ENCODE results near the gene ACCSL. TPM values are rescaled to one million over a fixed set of nuclear protein-coding genes. Genes with fewer than 3 reads are reported as not detected.

The ACCSL gene
- total RNA-seq, 2 experiments from 2014 or later: not detected

DNA sequence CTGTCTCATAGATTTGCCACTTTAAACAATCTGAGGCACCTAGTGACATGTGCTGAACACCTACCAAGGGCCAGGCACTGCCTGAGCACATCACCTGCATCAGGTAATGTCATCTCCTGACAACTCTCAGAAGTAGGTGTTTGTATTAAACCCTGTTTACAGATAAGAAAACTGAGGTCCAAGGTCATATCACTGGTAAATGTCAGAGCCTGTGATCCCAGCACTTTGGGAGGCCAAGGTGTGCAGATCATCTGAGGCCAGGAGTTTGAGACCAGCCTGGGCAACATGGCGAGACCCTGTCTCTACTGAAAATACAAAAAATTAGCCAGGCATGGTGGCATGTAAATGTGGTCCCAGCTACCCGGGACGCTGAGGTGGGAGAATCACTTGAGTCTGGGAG lies 39.1 kb upstream of the ACCSL start:
- H3K4me3 Mint-ChIP-seq: no peak overlapping the region
- H3K27me3 Mint-ChIP-seq (ENCODE audit: low read depth): peaks cover 7% of the 10 kb centered on the region
- ChIA-PET POLR2A (no interaction called here), CTCF (no interaction called here)
- H3K27ac Mint-ChIP-seq: no peak overlapping the region
- H3K4me1 Mint-ChIP-seq (ENCODE audit: low read depth): no peaks in the 10 kb centered on the region
- H3K9me3 Mint-ChIP-seq (ENCODE audit: insufficient read depth): no peaks in the 10 kb centered on the region
- ATAC-seq (no peak), DNase-seq (no peak)
- H3K36me3 Mint-ChIP-seq (ENCODE audit: low read depth): no peaks in the 10 kb centered on the region

DNA sequence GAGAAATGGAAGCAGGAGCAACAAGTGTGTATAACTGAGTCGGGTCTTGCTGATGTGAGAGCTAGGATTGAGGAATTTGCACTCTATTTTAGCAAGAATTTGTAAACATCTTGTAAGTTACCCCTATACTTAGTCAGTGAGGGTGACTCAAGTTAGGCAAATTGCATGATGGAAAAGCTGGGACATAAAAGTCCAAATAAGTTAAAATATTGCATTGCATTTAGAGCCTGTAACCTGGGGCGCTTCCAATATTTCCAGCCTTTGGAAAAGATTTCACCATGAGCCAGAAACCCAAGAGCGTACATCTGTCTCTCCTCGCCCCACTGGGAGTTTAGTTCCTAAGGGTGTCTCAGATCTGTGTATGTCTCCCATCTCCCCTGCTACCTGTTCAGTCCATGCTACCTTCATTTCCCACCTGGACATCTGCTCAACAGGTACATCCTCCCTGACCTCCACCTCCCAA lies 37.0 kb upstream of the ACCSL start:
- ATAC-seq: no peak
- H3K27ac Mint-ChIP-seq: no peak overlapping the region
- ChIA-PET CTCF (no interaction called here), POLR2A (no interaction called here)
- no peaks in the 10 kb centered on the region for H3K9me3 Mint-ChIP-seq (ENCODE audit: insufficient read depth)
- no peak overlapping the region for H3K4me3 Mint-ChIP-seq
- no peak for DNase-seq
- H3K4me1 Mint-ChIP-seq (ENCODE audit: low read depth): no peaks in the 10 kb centered on the region
- H3K36me3 Mint-ChIP-seq (ENCODE audit: low read depth): no peaks in the 10 kb centered on the region
- peaks cover 7% of the 10 kb centered on the region for H3K27me3 Mint-ChIP-seq (ENCODE audit: low read depth)

DNA sequence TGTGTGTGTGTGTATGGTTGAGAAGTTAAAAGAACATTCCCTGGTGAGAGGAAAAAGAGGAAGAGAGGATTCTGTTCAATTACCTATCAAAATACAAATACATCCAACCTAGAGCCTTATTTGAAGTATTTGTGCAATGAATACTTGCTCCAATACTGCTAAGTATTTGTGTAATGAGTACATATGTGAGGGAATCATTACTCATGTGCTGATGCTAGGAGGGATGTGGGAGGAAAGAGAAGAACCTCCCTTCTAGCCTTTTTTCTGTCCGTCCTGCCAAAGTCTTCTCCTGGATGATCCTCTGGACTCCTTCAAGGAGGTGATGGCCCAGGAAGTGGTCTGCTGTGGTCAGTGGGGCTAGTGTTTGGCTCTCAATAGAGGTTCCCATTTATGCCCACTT lies 36.0 kb upstream of the ACCSL start:
- Mint-ChIP-seq H3K4me1 (ENCODE audit: low read depth) (no peaks in the 10 kb centered on the region), H3K4me3 (no peak overlapping the region), H3K27me3 (ENCODE audit: low read depth) (peaks cover 7% of the 10 kb centered on the region), H3K27ac (no peak overlapping the region), H3K9me3 (ENCODE audit: insufficient read depth) (no peaks in the 10 kb centered on the region), H3K36me3 (ENCODE audit: low read depth) (no peaks in the 10 kb centered on the region)
- ATAC-seq (no peak), DNase-seq (no peak)
- CTCF ChIA-PET: no interaction called here
- POLR2A ChIA-PET: no interaction called here

GRCh38 chr11:44014968-44015623 lies 32.7 kb upstream of the ACCSL start:
- ChIA-PET CTCF (interaction anchor here (0.5 kb wide), 1 partner anchor 271 kb away, joined by 3 read pairs; no protein-coding TSS in a partner anchor), POLR2A (no interaction called here)
- ATAC-seq (no peak), DNase-seq (no peak)
- Mint-ChIP-seq H3K4me3 (no peak overlapping the region), H3K36me3 (ENCODE audit: low read depth) (no peaks in the 10 kb centered on the region), H3K4me1 (ENCODE audit: low read depth) (no peaks in the 10 kb centered on the region), H3K9me3 (ENCODE audit: insufficient read depth) (no peaks in the 10 kb centered on the region), H3K27ac (no peak overlapping the region), H3K27me3 (ENCODE audit: low read depth) (peaks cover 16% of the 10 kb centered on the region)

DNA sequence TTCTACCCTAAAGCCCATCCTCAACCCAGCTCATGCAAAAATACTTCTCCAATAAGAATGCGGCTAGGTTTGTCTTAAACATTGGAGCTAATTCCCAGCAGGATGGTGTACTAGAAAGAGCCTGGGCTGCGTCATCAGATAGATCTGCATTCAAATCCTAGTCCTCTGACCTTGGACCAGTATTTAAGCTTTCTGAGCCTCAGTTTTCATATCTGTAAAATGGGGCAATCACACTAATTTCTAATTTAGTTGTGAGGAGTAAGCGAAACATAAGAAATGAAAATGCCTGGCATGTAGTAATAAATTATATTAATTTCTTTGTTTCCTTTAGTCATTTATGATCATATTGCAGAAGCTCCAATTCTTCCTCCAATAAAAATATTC lies 32.2 kb upstream of the ACCSL start:
- H3K4me3 Mint-ChIP-seq: no peak overlapping the region
- H3K27me3 Mint-ChIP-seq (ENCODE audit: low read depth): peaks cover 14% of the 10 kb centered on the region
- H3K4me1 Mint-ChIP-seq (ENCODE audit: low read depth): no peaks in the 10 kb centered on the region
- H3K27ac Mint-ChIP-seq: no peak overlapping the region
- no peak for DNase-seq
- no peaks in the 10 kb centered on the region for H3K36me3 Mint-ChIP-seq (ENCODE audit: low read depth)
- no peaks in the 10 kb centered on the region for H3K9me3 Mint-ChIP-seq (ENCODE audit: insufficient read depth)
- CTCF ChIA-PET: no interaction called here
- ATAC-seq: no peak
- POLR2A ChIA-PET: no interaction called here

DNA sequence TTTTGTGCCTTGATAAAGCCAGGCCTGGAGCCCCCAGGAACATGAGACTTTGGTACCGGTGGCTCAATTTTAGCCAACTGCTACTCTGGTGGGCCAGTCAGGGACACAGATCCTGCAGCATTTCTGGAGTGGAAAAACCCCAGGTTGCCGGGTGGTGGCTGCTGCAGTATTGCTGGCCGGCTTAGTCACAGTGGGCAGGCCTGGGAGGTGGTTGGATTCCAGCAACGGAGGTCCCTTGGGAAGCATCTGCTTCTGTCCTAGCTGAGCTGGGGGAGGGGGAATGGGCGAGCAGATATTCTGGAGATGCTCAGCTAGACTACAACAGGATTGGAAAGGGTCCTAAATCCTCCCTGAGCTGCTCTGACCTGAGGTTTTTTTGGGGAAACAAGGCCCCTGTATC lies 31.6 kb upstream of the ACCSL start:
- Mint-ChIP-seq H3K36me3 (ENCODE audit: low read depth) (no peaks in the 10 kb centered on the region), H3K9me3 (ENCODE audit: insufficient read depth) (no peaks in the 10 kb centered on the region), H3K4me1 (ENCODE audit: low read depth) (no peaks in the 10 kb centered on the region), H3K27ac (no peak overlapping the region), H3K27me3 (ENCODE audit: low read depth) (peaks cover 16% of the 10 kb centered on the region), H3K4me3 (no peak overlapping the region)
- no peak for DNase-seq
- CTCF ChIA-PET: no interaction called here
- POLR2A ChIA-PET: no interaction called here
- ATAC-seq: no peak

DNA sequence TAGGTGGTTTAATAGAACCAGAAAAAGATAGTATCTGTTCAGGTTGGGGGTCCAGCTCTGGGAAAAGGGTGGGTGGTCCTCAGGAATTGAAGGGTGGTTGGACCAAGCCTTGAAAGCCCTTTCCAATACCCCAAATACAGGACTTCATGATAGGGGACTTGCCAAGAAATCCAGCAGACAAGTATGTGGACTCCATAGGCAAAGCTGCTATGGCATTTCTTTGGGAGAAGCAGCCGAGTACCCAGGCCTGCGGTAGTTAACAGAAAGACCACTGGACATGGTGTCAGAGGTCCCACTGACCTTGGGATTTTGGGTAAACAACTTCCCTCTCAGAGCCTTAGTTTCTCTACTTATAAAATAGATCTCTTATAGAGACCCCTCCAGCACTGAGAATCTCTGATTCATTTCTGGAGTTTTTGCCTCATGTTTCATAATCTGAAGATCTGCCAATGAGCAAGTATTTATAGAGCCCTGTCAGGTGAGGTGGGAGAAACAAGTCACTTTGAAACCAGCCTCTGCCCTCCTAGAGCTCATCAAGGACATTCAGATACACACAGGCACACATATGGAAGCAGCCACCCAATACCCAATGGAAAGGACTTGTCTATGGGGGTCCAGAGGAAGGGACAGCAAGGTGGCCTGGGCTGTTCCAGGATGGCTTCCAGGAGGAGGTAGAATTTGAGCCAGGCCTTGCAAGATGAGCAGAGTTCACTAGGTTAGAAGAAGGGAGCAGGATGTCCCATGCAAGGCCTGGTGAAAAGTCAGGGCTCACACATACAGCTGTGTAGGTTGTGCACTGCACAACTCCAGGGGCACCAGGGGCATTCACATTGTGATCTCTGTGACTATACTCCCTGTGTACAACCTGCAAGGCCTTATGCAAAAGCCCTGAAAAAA lies 31.0 kb upstream of the ACCSL start:
- peaks cover 22% of the 10 kb centered on the region for H3K27me3 Mint-ChIP-seq (ENCODE audit: low read depth)
- H3K27ac Mint-ChIP-seq: no peak overlapping the region
- DNase-seq: no peak
- no peaks in the 10 kb centered on the region for H3K36me3 Mint-ChIP-seq (ENCODE audit: low read depth)
- no peak for ATAC-seq
- ChIA-PET POLR2A (no interaction called here), CTCF (interaction anchor here (1.2 kb wide), 1 partner anchor 79 kb away, joined by 3 read pairs; the partner anchor contains the start of gene EXT2)
- H3K9me3 Mint-ChIP-seq (ENCODE audit: insufficient read depth): no peaks in the 10 kb centered on the region
- H3K4me1 Mint-ChIP-seq (ENCODE audit: low read depth): no peaks in the 10 kb centered on the region
- H3K4me3 Mint-ChIP-seq: no peak overlapping the region

DNA sequence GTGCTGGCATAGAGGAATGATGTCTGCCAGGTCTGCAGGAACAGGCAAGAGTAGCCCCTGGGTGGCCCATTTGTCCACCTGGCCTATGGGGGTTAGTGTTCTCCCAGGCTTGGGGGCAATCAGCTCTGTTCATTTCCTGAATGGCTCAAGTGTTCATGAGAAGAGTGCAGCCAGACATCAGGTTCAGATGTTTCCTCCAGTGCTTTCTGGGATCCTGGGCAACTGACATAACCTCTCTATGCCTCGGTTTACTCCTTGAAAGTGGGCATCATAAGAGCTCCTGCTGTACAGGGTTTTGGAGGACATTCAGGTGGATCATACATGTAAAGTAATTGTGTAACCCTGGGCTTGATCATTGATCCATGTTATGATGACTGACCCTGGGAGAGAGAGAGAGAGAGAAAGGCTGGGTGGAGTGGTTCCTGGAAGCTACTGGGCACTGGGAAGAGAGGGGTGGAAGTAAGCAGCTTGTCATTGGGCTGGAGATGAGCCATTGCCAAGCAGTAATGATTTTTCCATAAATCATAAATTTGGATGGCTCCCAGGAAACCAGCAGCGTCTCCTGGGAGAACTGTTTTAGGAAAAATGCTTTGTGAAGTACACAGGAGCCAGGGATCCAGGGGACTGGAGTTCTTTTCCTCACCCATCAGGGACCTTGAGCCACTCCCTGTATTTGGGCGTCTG lies 30.2 kb upstream of the ACCSL start:
- Mint-ChIP-seq H3K27ac (no peak overlapping the region), H3K27me3 (ENCODE audit: low read depth) (peaks cover 29% of the 10 kb centered on the region), H3K4me1 (ENCODE audit: low read depth) (no peaks in the 10 kb centered on the region), H3K9me3 (ENCODE audit: insufficient read depth) (no peaks in the 10 kb centered on the region), H3K36me3 (ENCODE audit: low read depth) (no peaks in the 10 kb centered on the region), H3K4me3 (no peak overlapping the region)
- ATAC-seq: no peak
- DNase-seq: no peak
- CTCF ChIA-PET: interaction anchor here (1.2 kb wide), 1 partner anchor 78 kb away, joined by 3 read pairs; the partner anchor contains the start of gene EXT2
- POLR2A ChIA-PET: no interaction called here

DNA sequence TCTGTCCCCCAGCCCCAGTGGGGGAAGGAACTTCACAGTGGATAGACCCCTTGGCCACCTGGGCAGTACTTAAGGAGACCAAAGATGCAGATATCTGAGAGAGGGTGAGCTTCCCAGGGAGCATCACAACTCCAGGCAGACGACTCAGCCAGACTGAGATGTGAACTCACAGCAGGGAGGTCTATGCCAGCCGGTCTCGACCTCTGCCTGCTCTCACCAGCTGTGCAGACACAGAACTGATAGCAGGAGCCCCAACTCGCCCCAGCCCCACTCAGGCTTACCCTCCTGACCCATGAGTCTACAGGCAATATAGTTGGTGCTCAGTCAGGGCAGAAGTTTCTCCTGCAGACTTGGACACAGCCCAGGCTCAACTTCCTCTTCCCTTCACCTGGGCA lies 29.7 kb upstream of the ACCSL start:
- DNase-seq (no peak), ATAC-seq (no peak)
- H3K9me3 Mint-ChIP-seq (ENCODE audit: insufficient read depth): no peaks in the 10 kb centered on the region
- ChIA-PET POLR2A (no interaction called here), CTCF (no interaction called here)
- H3K4me1 Mint-ChIP-seq (ENCODE audit: low read depth): no peaks in the 10 kb centered on the region
- H3K27me3 Mint-ChIP-seq (ENCODE audit: low read depth): peaks cover 30% of the 10 kb centered on the region
- H3K36me3 Mint-ChIP-seq (ENCODE audit: low read depth): no peaks in the 10 kb centered on the region
- H3K27ac Mint-ChIP-seq: no peak overlapping the region
- no peak overlapping the region for H3K4me3 Mint-ChIP-seq

DNA sequence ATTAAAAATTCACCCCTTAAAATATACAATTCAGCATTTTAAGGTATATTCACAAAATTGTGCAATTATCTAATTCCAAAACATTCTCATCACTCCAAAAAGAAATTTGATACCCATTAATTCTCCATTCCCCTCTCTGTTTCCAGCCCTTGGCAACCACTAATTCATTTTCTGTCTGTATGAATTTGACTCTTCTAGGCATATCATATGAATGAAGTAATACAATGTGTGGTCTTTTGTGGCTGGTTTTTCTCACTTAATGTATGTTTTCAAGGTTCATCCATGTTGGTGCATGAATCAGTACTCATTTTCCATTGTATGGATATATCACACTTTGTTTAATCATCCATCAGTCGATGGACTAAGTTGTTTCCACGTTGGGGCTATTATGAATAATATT lies 29.0 kb upstream of the ACCSL start:
- Mint-ChIP-seq H3K4me3 (no peak overlapping the region), H3K4me1 (ENCODE audit: low read depth) (no peaks in the 10 kb centered on the region), H3K9me3 (ENCODE audit: insufficient read depth) (no peaks in the 10 kb centered on the region), H3K27ac (no peak overlapping the region), H3K36me3 (ENCODE audit: low read depth) (no peaks in the 10 kb centered on the region), H3K27me3 (ENCODE audit: low read depth) (peaks cover 32% of the 10 kb centered on the region)
- DNase-seq (no peak), ATAC-seq (no peak)
- POLR2A ChIA-PET: no interaction called here
- CTCF ChIA-PET: no interaction called here

GRCh38 chr11:44024977-44025376 lies 22.8 kb upstream of the ACCSL start:
- Mint-ChIP-seq H3K27me3 (ENCODE audit: low read depth) (peaks cover 40% of the 10 kb centered on the region), H3K9me3 (ENCODE audit: insufficient read depth) (no peaks in the 10 kb centered on the region), H3K27ac (no peak overlapping the region), H3K4me3 (no peak overlapping the region), H3K4me1 (ENCODE audit: low read depth) (no peaks in the 10 kb centered on the region), H3K36me3 (ENCODE audit: low read depth) (no peaks in the 10 kb centered on the region)
- ChIA-PET POLR2A (no interaction called here), CTCF (no interaction called here)
- DNase-seq (no peak), ATAC-seq (no peak)

- H3K9me3 Mint-ChIP-seq (ENCODE audit: insufficient read depth): no peaks in the 10 kb centered on the region
- POLR2A ChIA-PET: no interaction called here
- no peak for ATAC-seq
- H3K27ac Mint-ChIP-seq: no peak overlapping the region
- CTCF ChIA-PET: no interaction called here
- no peak overlapping the region for H3K4me3 Mint-ChIP-seq
- H3K27me3 Mint-ChIP-seq (ENCODE audit: low read depth): peaks cover 39% of the 10 kb centered on the region
- no peak for DNase-seq
- no peaks in the 10 kb centered on the region for H3K4me1 Mint-ChIP-seq (ENCODE audit: low read depth)
- no peaks in the 10 kb centered on the region for H3K36me3 Mint-ChIP-seq (ENCODE audit: low read depth)
These were observed 22.1 kb upstream of the ACCSL start for GRCh38 chr11:44025727-44026126.

Data from activated CD8-positive, alpha-beta T cell treated with anti-CD3 and anti-CD28 coated beads, Interleukin-2, amount 10 ng/mL, durations not matched to agents 7 days and 5 days (primary cell).